Stimulated activated CD8-positive, alpha-beta memory T cell treated with anti-CD3 and anti-CD28 coated beads, Interleukin-12 subunit alpha, Interleukin-12 subunit beta, amount 100 ng/mL, for 4 hours (primary cell): ENCODE measurements around the gene DPP4.
"Not testable (repeated sequence)": the region's sequence is repeated elsewhere in the genome, so short reads cannot be mapped to it uniquely, and the experiment has no call there.

ENCODE experiments used
- DNase-seq: peaks from one replicate; pipeline ENCODE4 v3.0.0-alpha.2; 2020; ENCODE audit warnings: low read depth

DPP4 gene

DNA sequence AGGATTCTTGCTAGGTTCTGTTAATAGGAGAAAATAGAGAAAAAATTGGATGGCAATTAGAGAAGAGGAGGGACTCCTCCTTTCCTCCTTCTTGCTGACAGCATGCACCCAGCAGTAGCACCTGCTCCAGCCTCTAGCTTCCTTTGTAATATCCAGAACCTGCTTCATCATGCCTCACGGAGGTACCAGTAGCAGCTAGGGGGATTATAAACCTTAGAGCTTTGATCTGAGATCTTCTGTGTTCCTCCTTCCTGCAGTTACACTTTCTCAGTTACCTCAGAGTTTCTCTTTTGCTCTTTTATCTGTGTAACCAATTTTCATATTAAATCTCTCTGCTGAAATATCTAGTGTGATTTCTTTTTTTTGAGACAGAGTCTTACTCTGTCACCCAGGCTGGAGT is 16.6 kb downstream of the DPP4 start:
- DNase-seq = no peak

DNA sequence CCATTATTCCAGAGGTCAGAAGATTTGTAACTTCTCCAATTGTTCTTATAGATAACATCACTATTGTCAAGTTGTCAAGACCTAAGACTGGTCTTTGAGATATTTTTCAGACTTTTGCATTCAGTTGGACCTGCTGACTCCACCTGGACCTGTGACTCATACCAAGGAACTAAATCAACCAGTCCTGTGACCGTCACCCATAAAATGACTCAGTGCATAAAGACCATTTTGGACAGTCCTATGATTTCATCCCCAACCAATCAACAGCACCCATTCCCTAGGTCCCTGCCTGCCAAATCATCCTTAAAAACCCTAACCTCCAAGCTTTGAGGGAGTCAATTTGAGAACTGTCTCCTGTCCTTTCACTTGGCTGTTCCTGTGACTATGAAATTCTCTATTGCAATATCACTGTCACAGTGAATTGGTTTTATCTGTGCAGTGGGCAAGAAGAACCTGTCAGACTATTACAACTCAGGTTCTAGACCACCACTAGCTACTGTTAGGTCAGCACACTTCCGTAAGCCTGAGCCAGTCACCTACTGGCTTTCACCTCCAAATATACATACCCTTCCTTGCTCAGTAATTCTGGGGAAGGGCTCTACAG is 17.1 kb downstream of the DPP4 start:
- no peak for DNase-seq

DNA sequence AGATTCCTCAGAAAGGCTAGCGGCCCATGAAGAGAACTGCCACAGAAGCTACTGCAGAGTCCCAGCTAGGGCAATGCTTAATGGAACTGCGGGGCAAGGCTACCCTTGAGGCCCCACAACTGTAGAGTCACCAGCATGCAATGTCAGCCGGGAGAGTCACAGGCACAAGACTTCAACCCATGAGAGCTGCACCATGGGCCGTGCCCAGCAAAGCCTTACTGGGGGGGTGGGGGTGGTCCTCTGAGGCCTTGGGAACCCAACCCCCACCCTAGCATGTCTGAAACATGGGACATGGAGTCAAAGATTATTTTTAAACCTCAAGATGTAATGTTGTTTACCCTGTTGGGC is 20.2 kb downstream of the DPP4 start:
- DNase-seq = no peak

DNA sequence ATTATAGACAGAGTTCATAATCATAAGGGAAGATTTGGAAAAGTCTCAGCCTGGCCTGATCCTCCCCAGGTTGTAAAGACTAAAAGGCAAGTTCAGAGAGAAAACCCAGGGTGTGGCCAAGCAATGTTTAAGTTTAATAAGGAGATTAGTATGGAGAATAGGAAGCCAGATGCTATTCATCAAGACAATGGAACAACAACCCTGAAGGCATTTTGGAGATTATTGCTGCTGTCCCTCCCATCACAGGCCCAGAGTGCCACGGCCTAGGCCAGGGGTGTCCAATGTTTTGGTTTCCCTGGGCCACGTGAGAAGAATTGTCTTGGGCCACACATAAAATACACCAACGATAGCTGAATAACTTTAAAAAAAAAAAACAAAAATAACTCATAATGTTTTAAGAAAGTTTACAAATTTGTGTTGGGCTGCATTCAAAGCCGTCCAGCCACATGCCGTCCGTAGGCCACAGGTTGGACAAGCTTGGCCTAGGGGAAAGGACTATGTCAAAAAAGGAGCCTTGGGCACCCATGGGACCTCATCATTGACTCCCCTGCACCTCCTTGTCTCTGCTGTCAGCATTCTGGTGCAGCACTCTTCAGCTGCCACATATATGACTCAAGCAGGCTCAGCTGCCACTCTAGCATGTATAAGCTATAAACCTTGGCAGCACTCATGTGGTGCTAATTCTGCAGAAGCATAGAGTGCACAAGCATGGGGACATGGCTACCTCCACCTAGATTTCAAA is 20.8 kb downstream of the DPP4 start:
- no peak for DNase-seq

DNA sequence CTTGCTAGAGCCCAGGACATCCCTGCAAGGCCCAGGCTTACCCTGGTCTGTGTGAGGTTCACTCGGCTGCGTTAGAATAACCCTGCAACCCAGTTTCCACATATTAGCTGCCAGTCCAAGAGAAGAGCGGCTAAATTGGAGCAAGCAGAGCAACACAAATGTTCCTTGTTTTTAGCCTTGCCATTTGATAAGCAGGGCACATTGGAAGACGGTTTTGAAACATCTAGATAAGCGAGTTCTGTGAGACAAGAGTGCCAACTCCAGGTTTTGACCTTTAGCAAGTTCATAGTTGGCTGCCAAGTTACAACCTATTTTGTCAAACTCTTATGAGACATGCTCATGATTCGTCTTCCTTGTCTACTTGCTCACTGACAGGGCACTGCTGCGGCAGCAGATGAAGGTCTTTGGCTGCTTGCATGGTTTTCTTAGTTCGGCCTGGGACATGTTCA is 23.5 kb downstream of the DPP4 start:
- DNase-seq = no peak

DNA sequence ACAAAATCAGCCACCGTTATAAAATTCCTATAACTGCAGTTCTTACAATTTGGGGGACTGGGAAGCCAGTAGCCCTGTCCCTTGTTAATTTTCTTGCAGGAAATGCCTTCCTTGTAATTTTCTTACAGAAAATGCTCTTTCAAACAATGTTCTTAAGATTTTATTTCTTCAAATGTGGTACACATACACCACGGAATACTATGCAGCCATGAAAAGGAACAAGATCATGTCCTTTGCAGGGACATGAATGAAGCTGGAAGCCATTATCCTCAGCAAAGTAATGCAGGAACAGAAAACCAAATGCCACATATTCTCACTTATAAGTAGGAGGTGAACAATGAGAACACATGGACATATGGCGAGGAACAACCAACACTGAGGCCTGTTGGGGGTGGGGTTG is 24.9 kb downstream of the DPP4 start:
- DNase-seq = not testable (repeated sequence)

DNA sequence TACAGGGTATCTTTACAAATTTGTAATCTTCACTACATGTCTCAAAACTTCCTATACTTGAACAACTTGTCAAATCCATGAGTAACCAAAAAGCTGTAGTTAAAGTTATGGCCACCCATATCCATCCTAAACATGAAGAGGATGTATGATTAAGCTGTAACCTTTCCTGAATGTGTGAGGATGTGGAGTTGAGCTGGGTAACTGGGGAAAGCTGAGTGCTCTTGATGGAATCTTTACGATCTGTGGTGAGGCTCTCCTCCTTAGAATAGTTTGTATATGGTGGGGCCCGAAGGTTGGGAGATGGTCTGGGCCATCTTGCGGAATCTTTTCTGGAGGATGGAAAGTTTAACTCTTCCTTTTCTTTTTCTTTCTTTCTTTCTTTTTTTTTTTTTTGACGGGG is 29.4 kb downstream of the DPP4 start:
- no peak for DNase-seq

DNA sequence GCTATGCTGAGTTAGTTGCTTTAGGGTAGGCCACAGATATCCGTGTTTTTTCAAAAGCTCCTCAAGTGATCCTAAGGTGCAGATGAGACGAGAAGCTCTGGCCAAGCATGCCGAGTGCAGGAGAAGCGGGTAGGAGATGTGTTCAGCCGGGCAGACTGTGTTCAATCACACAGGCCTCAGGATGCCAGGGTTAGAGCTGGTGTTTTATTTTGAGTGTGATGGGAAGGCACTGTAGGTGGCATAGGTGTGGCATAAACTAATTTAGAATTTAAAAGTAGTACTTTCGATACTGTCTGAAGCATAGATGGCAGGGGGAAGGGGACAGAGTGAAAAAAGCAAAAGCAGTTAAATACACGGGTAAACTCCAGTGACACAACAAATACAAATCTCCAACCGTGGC is 30.9 kb downstream of the DPP4 start:
- no peak for DNase-seq

DNA sequence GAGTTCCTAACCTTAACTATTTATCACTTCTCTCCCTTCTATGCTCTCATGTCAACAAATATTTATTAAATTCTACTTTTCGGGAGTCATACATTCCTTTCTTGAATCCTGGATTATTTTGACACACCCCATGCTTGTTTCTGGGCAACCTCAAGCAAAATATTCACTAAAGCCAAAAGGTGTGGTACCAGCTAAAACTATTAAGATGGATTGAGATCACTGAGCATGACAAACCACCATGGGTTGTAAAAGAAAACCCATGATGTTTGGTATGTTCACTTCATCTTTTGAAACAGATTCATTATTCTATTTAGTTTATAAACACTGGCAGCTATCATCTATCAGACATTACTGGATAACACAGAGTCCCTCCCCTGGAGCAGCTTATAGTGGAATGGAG is 32.5 kb downstream of the DPP4 start:
- no peak for DNase-seq

DNA sequence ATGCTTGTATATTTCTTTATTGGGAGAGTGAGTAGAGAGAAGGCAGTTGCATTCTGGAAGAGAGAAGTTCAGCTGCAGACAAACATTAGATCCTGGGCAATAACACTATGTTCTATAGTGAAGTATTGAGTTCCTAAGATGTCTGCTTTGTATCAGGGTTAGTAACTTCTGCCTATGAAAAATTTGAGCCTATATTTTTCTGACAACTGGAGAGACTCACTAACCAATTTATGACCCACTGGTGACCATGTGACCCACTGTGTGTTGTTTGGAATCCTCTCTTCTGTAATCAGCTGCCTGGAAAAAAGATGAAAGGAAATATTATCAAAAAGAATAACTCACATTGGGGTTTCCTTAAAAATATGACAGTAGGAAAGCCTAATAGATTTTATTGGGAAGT is 35.3 kb downstream of the DPP4 start:
- no peak for DNase-seq

DNA sequence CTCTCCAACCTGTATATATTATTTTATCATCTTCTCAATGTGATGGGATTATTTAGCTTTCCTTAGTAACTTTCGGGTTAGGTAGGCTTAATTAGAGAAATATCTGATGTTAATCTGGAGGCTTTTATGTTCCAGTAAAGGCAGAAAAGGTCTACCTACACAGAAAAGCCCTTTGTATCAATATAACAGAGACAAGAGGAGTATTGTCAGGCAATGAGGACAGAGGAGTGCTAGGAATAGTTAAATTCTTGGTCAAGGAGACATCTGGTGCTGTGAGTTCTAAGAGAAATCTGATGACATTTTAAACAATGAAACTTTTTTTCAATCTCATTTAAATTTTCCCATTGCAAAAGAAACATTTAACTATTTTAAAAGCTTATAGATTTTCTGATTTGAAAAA is 36.1 kb downstream of the DPP4 start:
- DNase-seq = no peak

DNA sequence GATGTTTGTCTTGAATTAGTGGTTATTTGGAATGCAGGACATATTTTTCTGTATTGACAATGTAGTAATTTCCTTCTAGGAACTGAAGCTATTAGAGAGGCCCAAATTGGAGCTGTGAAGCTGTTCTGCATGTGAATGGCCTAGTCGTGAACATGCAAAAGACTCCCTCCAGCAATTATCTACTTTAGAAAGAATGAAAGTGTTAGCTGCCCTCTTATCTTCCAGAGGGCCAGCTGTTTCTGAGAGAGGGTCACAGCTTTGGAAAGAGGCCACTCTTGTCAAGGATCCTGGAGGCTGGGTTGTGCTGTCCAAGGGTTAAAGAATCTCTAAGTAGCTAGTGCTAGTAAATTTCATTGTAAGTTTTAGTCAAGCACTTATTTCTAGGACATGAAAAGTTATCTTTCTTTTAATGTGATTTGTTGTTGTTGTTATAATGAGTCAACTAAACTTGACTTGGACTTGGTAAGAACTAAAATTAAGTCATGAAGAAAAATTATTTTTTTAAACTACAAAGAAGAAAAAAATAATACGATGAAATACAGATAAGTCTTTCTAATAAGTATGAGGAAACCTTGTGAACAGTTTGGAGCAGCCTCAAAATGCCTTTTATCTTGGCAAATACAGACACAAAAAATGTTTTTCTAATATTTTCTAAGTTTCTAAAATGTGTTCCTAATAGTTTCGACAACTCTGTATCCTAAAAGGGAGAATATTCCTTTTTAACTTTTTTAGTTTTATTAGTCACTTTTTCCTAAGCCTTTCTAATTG is 36.8 kb downstream of the DPP4 start:
- DNase-seq = no peak

DNA sequence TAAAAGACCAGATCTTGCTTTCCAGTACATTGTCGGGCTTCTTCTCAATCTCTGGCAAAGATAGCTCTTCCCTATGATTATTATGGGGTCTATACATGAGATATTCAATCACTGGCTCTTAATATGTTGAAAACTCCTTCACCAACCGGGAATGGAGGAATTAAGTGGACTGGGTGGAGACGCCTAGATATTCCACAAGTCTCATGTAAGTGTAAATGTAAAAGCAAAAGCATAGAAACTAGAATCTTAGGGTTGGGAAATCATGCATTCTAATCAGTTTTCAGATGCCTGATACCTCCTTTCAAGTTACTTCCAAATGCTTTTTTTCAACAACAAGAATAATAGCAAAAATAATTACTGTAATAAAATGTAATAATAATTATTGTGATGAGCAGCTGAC is 38.0 kb downstream of the DPP4 start:
- no peak for DNase-seq

DNA sequence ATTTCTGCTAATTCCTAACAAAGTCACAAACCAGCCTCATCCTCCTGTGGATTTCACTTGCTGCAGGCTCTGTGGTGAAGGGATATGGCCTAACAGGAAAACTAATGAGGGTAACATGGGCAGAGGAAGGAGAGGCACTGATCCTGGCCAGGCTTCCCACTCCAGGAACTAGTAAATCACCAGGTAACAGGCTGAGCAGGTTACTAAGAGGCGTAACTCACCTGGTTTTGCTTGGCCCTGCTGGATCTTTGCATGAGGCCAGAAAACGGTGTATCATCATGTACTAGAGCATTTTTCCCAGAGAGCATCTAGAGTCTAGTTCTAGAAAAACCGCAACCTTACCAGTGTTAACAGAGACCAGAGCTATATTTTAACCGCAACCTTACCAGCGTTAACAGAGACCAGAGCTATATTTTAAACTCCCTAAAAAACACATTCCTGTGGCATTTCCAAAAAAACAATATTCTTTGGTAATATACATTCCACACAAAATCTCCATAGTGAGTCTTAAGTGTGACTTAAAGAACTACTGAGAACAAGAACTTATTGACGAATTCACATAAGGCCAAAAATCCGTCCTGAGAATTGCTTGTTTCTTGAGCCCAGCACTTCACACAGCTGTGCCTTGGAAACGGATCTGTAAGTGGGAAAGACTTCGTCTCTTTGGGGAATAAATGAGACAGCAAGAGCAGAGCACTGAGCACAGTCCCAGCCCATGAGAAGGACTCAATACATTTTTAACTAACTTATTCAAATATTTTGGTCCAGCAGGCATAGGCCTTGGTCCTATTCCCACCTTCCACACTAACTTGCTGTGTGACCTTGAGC is 43.4 kb downstream of the DPP4 start:
- DNase-seq = no peak

DNA sequence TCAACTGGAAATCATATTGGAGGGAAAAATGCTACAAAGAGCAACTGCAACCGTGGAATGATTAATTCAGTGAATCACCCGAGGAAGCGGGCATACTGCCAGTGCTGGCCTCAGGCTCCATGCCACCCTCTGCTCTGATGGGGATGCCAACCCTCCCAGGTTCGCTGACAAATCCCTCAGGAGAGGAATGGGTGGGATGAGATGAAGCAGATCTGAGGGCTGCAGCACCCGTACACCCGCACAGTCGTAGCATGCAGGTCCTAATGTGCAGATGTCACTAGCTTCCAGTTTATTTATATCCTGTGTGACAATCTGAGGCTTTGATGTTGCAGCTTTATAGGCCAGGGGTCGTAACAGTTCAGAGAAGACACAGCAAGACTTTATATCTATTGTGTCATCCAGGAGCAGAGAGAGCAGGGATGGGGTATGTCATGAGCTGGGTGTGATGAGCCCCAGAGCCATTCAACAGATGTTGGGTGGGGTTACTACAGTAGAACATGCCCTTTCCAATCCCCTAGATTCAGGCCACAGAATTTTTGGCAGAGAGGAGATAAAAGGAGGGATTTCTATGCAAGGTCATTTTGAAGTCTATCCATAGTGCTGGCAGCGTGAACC is 44.6 kb downstream of the DPP4 start:
- DNase-seq = no peak

DNA sequence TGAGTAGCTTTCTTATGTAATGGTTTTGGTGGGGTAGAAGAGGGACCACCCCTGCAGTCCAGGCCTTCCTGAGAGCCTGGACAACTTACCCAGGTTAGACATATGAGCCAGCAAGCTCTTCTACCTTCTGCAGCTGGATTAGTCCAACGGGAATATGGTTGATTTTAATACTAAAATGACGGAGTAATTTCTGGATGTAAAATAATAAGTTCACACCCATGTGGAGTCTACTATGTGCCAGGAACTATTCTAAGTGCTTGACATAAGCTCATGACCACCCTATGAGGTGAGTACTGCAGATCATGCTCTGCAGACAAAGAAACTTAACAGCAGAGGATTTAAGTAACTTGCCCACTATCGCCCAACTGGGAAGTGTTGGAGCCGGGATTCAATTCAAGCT is 45.5 kb downstream of the DPP4 start:
- no peak for DNase-seq

DNA sequence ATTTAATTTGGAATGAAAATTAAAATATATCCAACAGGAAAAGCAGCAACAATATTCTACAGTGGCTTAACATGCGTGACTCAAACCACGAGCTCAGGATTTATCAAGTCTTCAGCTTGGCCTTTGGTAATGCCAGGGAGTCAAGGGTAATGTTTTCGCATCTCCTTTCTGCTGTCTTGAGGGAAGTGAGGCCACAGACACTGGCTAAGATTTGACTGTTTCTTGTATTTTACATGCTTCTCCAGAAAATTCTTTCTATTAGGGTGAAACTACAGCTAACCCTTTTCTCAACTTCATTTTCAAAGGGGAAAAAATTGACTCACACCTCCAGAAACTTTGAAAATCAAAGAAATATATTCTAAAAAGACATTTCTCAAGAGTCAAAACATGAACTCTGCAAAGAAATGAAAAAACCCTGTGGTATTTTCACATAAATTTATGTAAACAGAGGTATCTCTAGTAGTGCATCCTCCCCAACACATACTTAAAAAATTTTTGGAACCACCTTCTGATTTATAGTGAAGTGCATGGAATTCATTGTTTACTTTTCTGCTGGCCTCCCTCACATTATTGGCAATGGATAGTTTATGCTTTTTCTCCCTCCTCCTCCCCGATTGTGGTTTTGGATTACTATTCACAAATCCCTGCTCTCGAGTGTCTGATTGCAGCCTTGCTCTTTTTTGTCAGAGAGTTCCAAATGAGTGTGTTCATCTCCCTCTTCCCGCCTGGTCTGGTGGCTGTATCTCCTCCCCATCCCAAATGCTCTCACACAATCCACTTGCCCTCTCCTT is 48.7 kb downstream of the DPP4 start:
- DNase-seq = no peak

DNA sequence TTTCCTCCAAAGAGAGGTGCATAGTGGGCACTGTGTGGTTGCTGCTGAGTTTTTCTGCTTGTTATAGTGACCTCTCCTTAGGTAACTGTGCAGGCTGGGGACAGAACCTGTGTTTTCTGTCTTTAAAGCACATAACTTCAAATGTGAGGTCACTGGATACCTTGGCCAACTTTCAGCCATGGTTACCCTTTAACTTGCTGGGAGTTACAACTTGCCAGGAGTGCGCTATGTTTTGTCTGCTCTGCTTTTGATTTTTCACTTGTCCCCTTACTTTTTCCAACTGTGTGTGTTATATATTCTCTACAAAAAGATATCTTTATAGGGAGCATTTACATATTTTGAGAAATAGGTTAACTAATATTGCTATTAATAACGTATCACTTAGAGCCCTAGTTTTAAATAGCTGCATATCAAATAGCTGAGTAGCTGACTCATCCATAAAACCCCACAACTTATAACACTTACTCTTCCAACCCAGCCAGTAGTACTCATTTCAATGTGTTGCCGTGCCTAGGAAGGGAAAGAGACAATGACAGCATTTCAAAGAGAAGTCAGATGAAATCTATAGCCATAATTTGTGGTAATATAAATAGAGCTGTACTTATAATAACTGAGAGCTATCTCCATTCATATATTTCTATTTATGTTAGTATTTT is 51.6 kb downstream of the DPP4 start:
- no peak for DNase-seq

DNA sequence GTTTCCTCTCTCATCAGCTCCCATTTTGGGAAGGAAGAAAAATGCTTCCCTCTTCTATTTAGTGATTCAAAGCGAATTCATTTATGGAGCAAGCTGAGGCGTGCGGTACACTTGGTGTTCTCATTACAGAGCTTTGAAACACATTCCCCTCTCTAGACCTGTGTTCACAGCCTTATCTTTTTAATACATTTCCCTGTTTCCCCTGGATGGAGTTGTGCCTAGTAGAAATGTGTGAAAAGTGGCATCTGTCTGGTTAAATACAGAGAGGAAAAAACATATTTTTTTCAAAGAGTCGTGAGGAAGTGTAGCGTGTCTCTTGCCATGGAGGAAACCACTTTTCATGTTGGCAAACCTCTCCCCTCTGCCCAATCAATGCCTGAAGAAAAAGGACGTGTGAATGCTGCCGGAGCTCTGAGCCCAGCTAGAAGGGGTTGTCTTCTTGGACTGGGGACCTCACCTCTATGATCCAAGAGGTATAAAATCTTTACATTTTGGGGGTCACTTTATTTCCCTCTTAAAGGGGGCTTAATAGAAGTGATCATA is 52.4 kb downstream of the DPP4 start:
- DNase-seq = no peak

DNA sequence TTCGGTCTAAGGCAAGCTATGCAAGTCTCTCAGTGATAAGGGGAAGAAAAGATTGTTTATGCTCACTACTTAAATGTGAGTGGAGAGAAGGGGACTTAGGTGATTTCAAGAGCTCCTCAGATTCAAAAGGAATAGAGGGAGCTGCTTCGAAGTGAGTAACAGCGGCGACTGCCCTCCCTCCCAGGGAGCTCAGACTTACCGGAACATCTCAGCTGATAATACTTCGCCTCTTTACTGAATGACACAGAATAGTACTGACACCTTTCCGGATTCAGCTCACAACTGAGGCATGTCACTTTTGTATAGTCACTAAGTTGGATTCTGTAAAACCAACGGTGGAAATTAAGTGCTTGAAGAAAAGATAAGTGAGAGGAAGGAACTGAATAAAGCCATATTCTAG is 55.5 kb downstream of the DPP4 start:
- DNase-seq = no peak
